HG02852 (cell line): Measurements from ENCODE around the gene POU6F2.
"Not testable (repeated sequence)": the region's sequence is repeated elsewhere in the genome, so short reads cannot be mapped to it uniquely, and the experiment has no call there.

ENCODE experiments used
- ATAC-seq: cut with Tn5 transposase; IDR thresholded peaks from one replicate; pipeline ENCODE4 v1.9.1; 2021; ENCODE audit warnings: mild to moderate bottlenecking, moderate library complexity; ENCODE audit not compliant: unreplicated experiment

Gene POU6F2

GRCh38 chr7:39294022-39294421, 316.3 kb downstream of the POU6F2 start:
- no peak for ATAC-seq

DNA sequence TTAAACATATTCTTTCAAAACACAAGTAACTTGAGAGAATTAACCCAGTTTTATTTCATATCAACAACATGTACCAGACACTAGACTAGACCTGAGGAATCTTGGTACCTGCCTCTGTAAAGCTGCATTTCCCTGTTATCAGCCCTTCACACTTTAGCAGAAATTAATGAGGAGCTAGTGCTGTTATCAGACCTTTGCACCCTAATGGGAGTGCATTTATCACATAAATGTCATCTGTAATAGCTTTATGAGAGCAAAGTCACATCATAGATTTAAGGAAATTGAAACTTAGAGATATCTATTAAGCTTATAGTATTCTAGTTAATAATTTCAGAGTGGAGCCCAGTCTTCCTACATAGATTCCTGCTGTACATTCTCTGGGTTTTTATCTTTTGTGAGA, 318.1 kb downstream of the POU6F2 start:
- no peak for ATAC-seq

GRCh38 chr7:39299695-39300094, 322.0 kb downstream of the POU6F2 start:
- no peak for ATAC-seq

DNA sequence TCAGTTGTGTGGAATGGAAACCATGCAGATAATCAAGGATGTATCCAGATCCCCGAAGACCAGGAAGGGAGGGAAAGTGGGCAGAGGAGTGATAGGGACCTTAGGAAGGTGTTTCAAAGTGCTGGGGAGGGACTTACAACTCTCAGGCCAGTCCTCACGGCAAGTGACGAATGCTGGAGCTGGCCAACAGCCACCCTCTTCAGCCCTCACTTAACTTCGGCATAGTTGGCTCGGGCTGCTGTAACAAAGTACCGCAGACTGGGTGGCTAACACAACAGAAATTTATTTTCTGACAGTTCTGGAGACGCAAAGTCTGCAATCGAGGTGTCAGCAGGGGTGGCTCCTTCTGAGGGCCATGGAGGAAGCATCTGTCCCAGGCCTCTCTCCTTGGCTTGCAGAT, 322.6 kb downstream of the POU6F2 start:
- no peak for ATAC-seq

DNA sequence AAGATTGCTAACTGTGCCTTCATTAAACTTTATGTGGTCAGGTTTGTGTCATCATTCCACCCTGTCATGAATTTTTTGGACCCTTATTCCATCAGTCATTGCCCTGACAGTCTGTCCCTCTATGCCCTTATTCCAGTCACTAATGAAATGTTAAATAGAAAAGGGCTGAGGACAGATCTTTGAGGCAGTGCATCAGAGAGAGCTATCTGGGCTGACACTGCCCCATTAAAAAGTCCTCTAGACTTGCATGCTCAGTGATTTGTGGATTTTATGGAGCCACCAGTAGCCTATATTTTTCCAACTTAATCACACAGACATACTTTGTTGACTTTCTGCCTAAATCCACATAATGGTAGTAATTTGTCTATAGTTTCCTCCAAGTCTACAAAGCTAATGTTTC, 323.8 kb downstream of the POU6F2 start:
- no peak for ATAC-seq

GRCh38 chr7:39304178-39304577, 326.5 kb downstream of the POU6F2 start:
- ATAC-seq, result no peak

GRCh38 chr7:39304668-39305405, 327.1 kb downstream of the POU6F2 start:
- ATAC-seq, result no peak

GRCh38 chr7:39306016-39306570, 328.4 kb downstream of the POU6F2 start:
- ATAC-seq, result no peak

DNA sequence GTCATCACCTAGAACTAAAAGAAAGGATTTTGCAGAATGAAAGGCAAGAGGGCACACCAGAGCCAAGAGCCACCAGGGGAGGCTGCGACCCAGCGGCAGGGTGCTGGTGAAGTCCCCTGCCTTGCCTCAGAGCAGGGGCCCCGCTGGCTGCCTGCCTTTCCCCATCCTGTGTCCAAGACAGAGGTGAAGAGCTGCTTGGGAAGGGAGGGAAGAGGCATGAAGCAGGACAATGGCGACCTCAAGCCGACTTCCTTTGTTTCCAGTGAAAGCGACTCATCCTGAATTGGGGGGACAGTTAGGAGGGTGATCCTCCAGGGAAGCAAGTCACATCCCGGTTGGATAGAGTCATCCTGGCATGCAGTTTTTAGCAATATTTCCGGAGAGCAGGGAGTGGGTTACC, 333.0 kb downstream of the POU6F2 start:
- ATAC-seq, result no peak

- no peak for ATAC-seq
These were observed 334.7 kb downstream of the POU6F2 start for GRCh38 chr7:39312254-39312989.

DNA sequence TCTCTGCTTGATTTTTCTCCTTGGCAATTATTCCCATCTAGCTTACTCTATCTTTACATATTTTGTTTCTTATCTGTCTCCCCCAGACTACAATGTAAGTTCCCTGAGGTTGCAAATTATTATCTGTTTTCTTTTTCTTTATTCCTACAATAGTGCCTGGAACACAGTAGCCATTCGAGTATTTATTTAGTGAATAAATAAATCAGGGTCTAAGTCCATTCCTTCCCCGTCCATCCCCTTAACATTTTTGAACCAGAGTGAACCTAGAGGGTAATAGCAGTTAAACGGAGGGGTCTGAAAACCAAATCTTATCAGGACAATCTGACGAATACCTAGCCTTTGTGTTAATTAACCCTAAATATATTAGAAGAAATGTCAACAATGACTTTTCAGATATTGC, 335.7 kb downstream of the POU6F2 start:
- no peak for ATAC-seq

DNA sequence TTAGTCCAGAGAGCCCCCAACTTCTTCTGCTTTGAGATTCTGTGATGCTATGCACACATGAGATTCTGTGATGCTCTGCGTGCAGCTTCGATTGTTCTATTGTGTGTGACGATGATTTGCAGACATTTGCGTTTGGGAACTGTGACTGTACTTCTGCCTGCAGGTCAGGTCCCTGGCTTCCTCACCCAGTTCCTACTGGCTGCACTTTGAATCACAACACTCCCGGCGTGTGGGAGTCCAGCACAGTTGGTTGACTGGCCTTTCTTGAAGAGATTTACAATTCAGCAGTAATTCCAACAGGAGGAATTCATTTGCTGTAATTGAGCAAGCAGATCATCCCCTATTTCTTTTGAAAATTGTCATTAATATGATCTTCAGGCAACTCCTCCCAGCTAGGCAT, 336.3 kb downstream of the POU6F2 start:
- no peak for ATAC-seq

- no peak for ATAC-seq
These were observed 339.4 kb downstream of the POU6F2 start for GRCh38 chr7:39317107-39317506.

GRCh38 chr7:39317896-39318295, 340.2 kb downstream of the POU6F2 start:
- no peak for ATAC-seq

GRCh38 chr7:39321245-39321644, 343.5 kb downstream of the POU6F2 start:
- ATAC-seq, result no peak

- no peak for ATAC-seq
These were observed 344.3 kb downstream of the POU6F2 start for GRCh38 chr7:39321909-39322498.

DNA sequence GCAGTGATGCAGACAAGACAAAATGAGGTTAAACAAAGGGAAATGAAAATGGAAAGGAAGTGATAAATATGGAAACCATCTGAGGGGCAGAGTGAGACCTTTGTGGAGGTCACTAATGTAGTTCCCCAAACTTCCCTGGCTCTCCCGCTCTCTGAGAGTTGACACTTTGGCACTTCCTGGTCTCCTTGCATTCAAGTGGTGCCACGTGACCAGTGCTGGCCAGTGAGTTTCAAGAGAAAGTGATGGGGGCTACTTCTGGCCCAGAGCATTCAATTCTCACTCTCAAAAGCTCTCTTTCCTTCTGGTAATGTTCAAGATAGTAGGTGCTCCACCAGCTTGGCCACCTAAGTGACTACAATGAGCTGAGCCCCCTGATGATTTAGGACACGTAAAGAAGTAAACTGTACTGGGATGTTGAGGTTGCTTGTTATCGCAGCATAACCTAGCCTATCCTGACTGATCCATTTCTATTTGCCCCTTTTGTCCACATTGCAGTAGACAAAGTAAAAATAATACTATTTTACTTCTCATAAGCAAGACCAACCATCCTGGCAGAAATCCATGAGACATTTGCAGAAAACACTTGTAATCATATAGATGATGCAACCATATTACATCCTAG, 346.5 kb downstream of the POU6F2 start:
- no peak for ATAC-seq

DNA sequence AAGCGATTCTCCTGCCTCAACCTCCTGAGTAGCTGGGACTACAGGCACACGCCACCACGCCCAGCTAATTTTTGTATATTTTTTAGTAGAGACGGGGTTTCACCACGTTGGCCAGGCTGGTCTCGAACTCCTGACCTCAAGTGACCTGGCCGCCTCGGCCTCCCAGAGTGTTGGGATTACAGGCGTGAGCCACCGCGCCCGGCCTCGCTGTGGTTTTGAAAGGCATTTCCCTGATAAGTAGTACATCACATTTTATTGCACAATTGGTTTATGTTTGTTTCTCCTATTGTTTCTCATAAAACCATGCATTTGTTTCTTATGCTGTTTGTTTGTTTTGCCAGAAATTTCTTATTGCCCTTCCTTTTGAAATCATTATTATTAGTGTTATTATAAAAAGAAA, 353.9 kb downstream of the POU6F2 start:
- ATAC-seq, result not testable (repeated sequence)

- no peak for ATAC-seq
These were observed 354.4 kb downstream of the POU6F2 start for GRCh38 chr7:39332142-39332541.

GRCh38 chr7:39333701-39334100, 356.0 kb downstream of the POU6F2 start:
- no peak for ATAC-seq

- ATAC-seq, result no peak
These were observed 358.7 kb downstream of the POU6F2 start for GRCh38 chr7:39336442-39336841.
